Kidney epithelial cell (primary cell): ENCODE results near the gene SERPINE2. TPM values are rescaled to one million over a fixed set of nuclear protein-coding genes. Genes with fewer than 3 reads are reported as not detected.

Experiments used
- DNase-seq: peaks from one replicate; pipeline ENCODE4 v3.0.0-alpha.2; 2010; ENCODE audit warnings: low read depth
- H3K27me3 ChIP-seq: 2 replicates; pipeline ENCODE4 v1.6.0; 2011; ENCODE audit warnings: low read length; ENCODE audit not compliant: control insufficient read depth, insufficient read depth
- H3K36me3 ChIP-seq: 2 replicates; pipeline ENCODE4 v1.5.1; 2011; ENCODE audit warnings: low read length; ENCODE audit not compliant: control insufficient read depth, insufficient read depth
- H3K4me3 ChIP-seq: 2 replicates; pipeline ENCODE4 v1.5.1; 2011; ENCODE audit warnings: low read depth, mild to moderate bottlenecking, control low read depth, low read length
- CTCF ChIP-seq: IDR thresholded peaks from 2 replicates; pipeline ENCODE4 v1.5.1; 2011; ENCODE audit warnings: mild to moderate bottlenecking, moderate library complexity, low read length, control low read depth, inconsistent platforms; ENCODE audit not compliant: insufficient read depth, poor library complexity, severe bottlenecking
- total RNA-seq: library from RNA; depleted of rRNA; stranded (reverse); fragments of >200 nt; gene quantifications from 2 replicates; pipeline ENCODE4 v1.2.3, GENCODE V29; 2015

Gene SERPINE2
- total RNA-seq, 1 donor from 2014 or later, result 84.9 TPM

- H3K27me3 ChIP-seq, result no peaks in the 10 kb centered on the region
- no peaks in the 10 kb centered on the region for H3K36me3 ChIP-seq
- DNase-seq, result no peak
- no peak overlapping the region for H3K4me3 ChIP-seq
- no peak for TF ChIP-seq CTCF
Measured at GRCh38 chr2:223935459-223936125, 103.5 kb downstream of the SERPINE2 start.

DNA sequence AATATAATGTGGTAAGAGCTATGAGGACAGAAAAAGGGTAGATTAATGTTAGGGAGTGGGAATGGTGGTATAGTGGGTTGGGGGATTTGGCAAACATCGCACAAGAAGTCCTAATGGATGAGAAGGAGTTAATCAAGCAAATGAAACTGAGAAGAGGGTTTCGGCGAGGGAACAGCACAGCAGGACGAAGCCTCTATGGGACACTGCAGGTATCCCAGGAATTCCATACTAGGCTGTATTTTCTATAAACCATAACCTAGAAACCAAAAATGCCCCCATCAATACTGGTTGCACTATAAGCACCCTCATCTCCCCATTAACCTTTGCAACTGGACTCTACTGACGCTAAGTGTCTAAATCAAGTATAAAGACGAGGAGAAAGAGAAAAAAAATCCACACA is 104.2 kb downstream of the SERPINE2 start:
- no peak for TF ChIP-seq CTCF
- no peaks in the 10 kb centered on the region for H3K27me3 ChIP-seq
- no peak overlapping the region for H3K4me3 ChIP-seq
- H3K36me3 ChIP-seq, result no peaks in the 10 kb centered on the region
- DNase-seq, result no peak

- no peaks in the 10 kb centered on the region for H3K36me3 ChIP-seq
- H3K27me3 ChIP-seq, result no peaks in the 10 kb centered on the region
- no peak overlapping the region for H3K4me3 ChIP-seq
- TF ChIP-seq CTCF, result no peak
- DNase-seq, result no peak
Measured at GRCh38 chr2:223932816-223933800, 106.0 kb downstream of the SERPINE2 start.

- no peak overlapping the region for H3K4me3 ChIP-seq
- DNase-seq, result no peak
- no peak for TF ChIP-seq CTCF
- no peaks in the 10 kb centered on the region for H3K27me3 ChIP-seq
- no peaks in the 10 kb centered on the region for H3K36me3 ChIP-seq
Measured at GRCh38 chr2:223930103-223930976, 108.7 kb downstream of the SERPINE2 start.

DNA sequence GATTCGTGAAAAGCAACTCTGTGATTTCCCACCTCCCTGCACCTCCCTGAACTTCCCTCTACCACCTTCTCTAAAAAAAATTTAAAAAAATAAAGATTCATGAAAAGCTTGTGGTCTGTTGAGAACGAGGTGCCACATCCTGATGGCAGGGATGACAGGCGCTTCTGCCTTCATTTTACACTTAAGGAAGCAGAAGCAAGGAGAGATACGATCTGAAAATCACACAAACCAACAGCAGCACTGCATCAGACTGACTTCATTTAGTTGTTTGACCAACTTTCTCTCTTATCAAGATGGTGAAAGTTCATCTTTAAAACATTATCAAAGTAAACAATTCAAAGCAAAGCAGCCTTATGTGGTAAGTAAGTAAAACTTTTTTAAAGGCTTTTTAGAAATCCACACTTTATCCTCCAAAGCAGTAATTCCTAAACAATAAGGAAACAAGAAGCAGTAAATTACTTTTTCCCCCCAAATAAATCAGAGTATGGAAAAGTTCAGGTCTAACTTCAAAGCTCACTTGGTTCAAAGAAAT is 109.4 kb downstream of the SERPINE2 start:
- no peaks in the 10 kb centered on the region for H3K27me3 ChIP-seq
- TF ChIP-seq CTCF, result no peak
- no peaks in the 10 kb centered on the region for H3K36me3 ChIP-seq
- no peak overlapping the region for H3K4me3 ChIP-seq
- no peak for DNase-seq
